ENCODE data around the gene FAM210A. TPM values are rescaled to one million over a fixed set of nuclear protein-coding genes. Genes with fewer than 3 reads are reported as not detected.

Gene FAM210A
- polyA plus RNA-seq, 2 of the 4 experiments (the other 2 are of a cell fraction) = 17.1 to 26.2 TPM

DNA sequence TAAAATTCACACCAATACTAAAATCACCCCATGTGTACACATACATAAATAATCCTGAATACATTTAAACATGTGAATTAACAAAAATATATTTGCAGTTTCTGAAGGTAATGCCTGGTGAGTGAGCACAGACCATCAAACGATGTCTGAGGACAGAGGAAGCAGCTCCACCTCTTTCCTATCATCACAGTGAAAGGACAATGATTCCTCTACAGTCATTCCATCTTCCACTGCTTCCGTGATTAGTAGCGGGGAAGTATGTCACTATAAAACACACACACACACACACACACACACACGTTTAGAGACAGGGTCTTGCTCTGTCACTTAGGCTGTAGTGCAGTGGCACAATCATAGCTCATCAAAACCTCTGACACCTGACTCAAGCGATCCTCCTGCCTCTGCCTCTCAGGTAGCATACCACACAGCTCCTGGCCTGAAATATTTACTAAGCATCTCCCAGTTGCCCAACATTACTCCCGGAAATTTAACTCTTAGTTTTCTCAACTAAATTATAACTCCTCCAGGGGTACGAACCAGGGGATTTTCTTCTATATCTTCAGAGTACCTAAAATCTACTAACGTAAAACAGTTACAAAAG, 12.8 kb downstream of the FAM210A start:
- Histone ChIP-seq H3K4me2 (no peak overlapping the region), H3K27ac (no peak overlapping the region), H3K4me3 (no peak overlapping the region), H3K9me3 (no peaks in the 10 kb centered on the region), H3K4me1 (no peaks in the 10 kb centered on the region)
- ATAC-seq (no peak), DNase-seq (ENCODE audit: low read depth in 1 of 2, low spot score in 1 of 2) (no peak), FAIRE-seq (no peak)
- CTCF ChIA-PET = interaction anchor here (0.6 to 1.1 kb wide), 2 partner anchors 32 to 555 kb away, joined by 3 to 5 read pairs; no protein-coding TSS in a partner anchor
- 82% methylated on average over 8 of the region's 8 CpGs for WGBS (ENCODE audit: missing lambda C conversion rate)
- POLR2A ChIA-PET = no interaction called here
- TF ChIP-seq RFX5 (IDR thresholded peaks at IDR 0.05) = no peak
- no peak for TF ChIP-seq SMC3 (IDR thresholded peaks at IDR 0.05)
- no peak for TF ChIP-seq CBX8 (IDR thresholded peaks at IDR 0.05)
- TF ChIP-seq CBX2 (IDR thresholded peaks at IDR 0.05; ENCODE audit: borderline replicate concordance, low read depth) = no peak
- no peak for TF ChIP-seq POLR2A (IDR thresholded peaks at IDR 0.05; ENCODE audit: low read length)
- TF ChIP-seq JUNB (IDR thresholded peaks at IDR 0.05) = no peak
- TF ChIP-seq, protein P1, sequence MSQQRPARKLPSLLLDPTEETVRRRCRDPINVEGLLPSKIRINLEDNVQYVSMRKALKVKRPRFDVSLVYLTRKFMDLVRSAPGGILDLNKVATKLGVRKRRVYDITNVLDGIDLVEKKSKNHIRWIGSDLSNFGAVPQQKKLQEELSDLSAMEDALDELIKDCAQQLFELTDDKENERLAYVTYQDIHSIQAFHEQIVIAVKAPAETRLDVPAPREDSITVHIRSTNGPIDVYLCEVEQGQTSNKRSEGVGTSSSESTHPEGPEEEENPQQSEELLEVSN (IDR thresholded peaks at IDR 0.05; ENCODE audit: borderline replicate concordance, low read depth) = no peak
- no peak for TF ChIP-seq RARB (CRISPR knock-in tag; IDR thresholded peaks at IDR 0.05)
- no peak for TF ChIP-seq BHLHE40 (IDR thresholded peaks at IDR 0.05; ENCODE audit: low read depth, low read length)
- TF ChIP-seq, protein P2, sequence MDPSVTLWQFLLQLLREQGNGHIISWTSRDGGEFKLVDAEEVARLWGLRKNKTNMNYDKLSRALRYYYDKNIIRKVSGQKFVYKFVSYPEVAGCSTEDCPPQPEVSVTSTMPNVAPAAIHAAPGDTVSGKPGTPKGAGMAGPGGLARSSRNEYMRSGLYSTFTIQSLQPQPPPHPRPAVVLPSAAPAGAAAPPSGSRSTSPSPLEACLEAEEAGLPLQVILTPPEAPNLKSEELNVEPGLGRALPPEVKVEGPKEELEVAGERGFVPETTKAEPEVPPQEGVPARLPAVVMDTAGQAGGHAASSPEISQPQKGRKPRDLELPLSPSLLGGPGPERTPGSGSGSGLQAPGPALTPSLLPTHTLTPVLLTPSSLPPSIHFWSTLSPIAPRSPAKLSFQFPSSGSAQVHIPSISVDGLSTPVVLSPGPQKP (IDR thresholded peaks at IDR 0.05; ENCODE audit: low read depth, low read length) = no peak
- no peak for TF ChIP-seq ZFP36 (IDR thresholded peaks at IDR 0.05; ENCODE audit: borderline replicate concordance, partially characterized antibody)

DNA sequence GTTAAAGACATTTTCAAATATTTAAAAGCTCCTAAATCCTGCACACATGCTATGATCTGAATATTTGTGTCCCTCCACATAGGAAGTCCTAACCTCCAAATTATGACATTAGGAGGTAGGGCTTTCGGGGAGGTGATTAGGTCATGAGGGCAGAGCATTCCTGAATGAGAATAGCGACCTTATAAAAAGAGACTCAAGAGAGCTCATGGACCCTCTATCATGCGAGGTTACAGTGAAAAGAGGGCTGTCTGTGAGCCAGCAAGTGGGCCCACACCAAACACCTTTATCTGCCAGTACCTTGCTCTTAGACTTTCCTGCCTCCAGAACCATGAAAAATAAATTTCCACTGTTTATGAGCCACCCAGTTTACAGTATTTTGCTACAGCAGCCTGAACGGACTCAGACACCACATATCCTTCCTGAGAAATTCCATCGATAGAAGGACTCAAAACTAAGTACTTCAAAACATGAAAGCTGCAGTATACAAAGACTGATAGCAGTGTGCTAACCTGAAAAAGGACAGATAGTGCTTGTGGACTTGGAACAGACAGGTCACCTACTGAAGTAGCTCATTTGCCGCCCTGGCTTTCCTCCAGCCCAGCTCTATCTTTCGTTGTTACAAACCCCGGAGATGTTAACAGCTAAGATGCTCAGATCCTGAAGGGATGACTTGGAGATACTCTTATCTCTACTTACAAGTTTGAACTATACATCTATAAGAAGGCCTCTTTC, 13.8 kb downstream of the FAM210A start:
- ATAC-seq = no peak
- 89% methylated on average over 8 of the region's 8 CpGs for WGBS (ENCODE audit: missing lambda C conversion rate)

More for the DNA sequence above, 13.8 kb downstream of the FAM210A start:
- no peak overlapping the region for H3K4me3 ChIP-seq
- ChIA-PET CTCF (interaction anchor here (1.1 kb wide), 1 partner anchor 31 kb away, joined by 3 read pairs; no protein-coding TSS in a partner anchor), POLR2A (no interaction called here)
- no peak overlapping the region for H3K4me2 ChIP-seq
- TF ChIP-seq CHD2 (IDR thresholded peaks at IDR 0.05; ENCODE audit: low read length, partially characterized antibody) = no peak
- TF ChIP-seq ZC3H11A (IDR thresholded peaks at IDR 0.05) = no peak
- no peak for TF ChIP-seq NFE2L2 (conservative IDR thresholded peaks at IDR 0.05; ENCODE audit: low read length)
- no peak for TF ChIP-seq NPAS2 (CRISPR knock-in tag; IDR thresholded peaks at IDR 0.05; ENCODE audit: borderline replicate concordance)
- TF ChIP-seq, protein P3, sequence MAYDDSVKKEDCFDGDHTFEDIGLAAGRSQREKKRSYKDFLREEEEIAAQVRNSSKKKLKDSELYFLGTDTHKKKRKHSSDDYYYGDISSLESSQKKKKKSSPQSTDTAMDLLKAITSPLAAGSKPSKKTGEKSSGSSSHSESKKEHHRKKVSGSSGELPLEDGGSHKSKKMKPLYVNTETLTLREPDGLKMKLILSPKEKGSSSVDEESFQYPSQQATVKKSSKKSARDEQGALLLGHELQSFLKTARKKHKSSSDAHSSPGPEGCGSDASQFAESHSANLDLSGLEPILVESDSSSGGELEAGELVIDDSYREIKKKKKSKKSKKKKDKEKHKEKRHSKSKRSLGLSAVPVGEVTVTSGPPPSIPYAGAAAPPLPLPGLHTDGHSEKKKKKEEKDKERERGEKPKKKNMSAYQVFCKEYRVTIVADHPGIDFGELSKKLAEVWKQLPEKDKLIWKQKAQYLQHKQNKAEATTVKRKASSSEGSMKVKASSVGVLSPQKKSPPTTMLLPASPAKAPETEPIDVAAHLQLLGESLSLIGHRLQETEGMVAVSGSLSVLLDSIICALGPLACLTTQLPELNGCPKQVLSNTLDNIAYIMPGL (CRISPR knock-in tag; IDR thresholded peaks at IDR 0.05; ENCODE audit: borderline replicate concordance) = no peak
- no peak for TF ChIP-seq ESRRA (IDR thresholded peaks at IDR 0.05; ENCODE audit: borderline replicate concordance, low read length)
- TF ChIP-seq POLR2A (IDR thresholded peaks at IDR 0.05; ENCODE audit: low read length) = no peak
- no peak for TF ChIP-seq FOXS1 (CRISPR knock-in tag; IDR thresholded peaks at IDR 0.05)
- TF ChIP-seq, protein P2 (IDR thresholded peaks at IDR 0.05; ENCODE audit: low read depth, low read length) = no peak
- no peak for TF ChIP-seq TFCP2L1 (CRISPR knock-in tag; IDR thresholded peaks at IDR 0.05)
- TF ChIP-seq RNF2 (IDR thresholded peaks at IDR 0.05; ENCODE audit: borderline replicate concordance, low read depth) = no peak
- no peak for TF ChIP-seq HEYL (CRISPR knock-in tag; IDR thresholded peaks at IDR 0.05)
- no peak for TF ChIP-seq ZNF302 (CRISPR knock-in tag; IDR thresholded peaks at IDR 0.05)
- TF ChIP-seq HOXA7 (CRISPR knock-in tag; IDR thresholded peaks at IDR 0.05) = no peak
- TF ChIP-seq, protein P4, sequence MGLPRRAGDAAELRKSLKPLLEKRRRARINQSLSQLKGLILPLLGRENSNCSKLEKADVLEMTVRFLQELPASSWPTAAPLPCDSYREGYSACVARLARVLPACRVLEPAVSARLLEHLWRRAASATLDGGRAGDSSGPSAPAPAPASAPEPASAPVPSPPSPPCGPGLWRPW (IDR thresholded peaks at IDR 0.05) = no peak
- no peak for TF ChIP-seq CHD4 (IDR thresholded peaks at IDR 0.05; ENCODE audit: borderline replicate concordance)
- TF ChIP-seq GATA3 (IDR thresholded peaks at IDR 0.05; ENCODE audit: borderline replicate concordance) = no peak
- no peak for DNase-seq (ENCODE audit: low read depth in 1 of 2, low spot score in 1 of 2)
- FAIRE-seq = no peak
- no peaks in the 10 kb centered on the region for H3K9me3 ChIP-seq
- no peak overlapping the region for H3K27ac ChIP-seq
- H3K4me1 ChIP-seq = no peaks in the 10 kb centered on the region
